Omental fat pad (tissue), 4 donors: ENCODE data around the gene TAF1. TPM values are rescaled to one million over a fixed set of nuclear protein-coding genes. Genes with fewer than 3 reads are reported as not detected.
"Not testable (repeated sequence)": the region's sequence is repeated elsewhere in the genome, so short reads cannot be mapped to it uniquely, and the experiment has no call there.

Source experiments
- ATAC-seq: fragments of 150-250 bp; one replicate; pipeline ENCODE4 v1.9.1; 2016; ENCODE audit warnings: mild to moderate bottlenecking, moderate library complexity; ENCODE audit not compliant: low FRiP score
- DNase-seq: peaks from one replicate; pipeline ENCODE4 v3.0.0-alpha.2; 2019; ENCODE audit warnings: low spot score
- CTCF ChIP-seq, 3 donors: fragments of 450-650 bp; IDR thresholded peaks; one replicate each; pipeline ENCODE4 v1.5.1; 2016 to 2017; ENCODE audit warnings: antibody characterized with exemption in 3 of 3, mild to moderate bottlenecking in 3 of 3, moderate library complexity in 2 of 3
- total RNA-seq, 4 donors: library from RNA; depleted of rRNA; stranded (reverse); fragments of >200 nt; gene quantifications; one replicate each; pipeline ENCODE4 v1.1.0, GENCODE V29; 2016

Gene TAF1
- total RNA-seq, 4 donors from 2014 or later: 26.3 to 74.2 (median 38.2) TPM

DNA sequence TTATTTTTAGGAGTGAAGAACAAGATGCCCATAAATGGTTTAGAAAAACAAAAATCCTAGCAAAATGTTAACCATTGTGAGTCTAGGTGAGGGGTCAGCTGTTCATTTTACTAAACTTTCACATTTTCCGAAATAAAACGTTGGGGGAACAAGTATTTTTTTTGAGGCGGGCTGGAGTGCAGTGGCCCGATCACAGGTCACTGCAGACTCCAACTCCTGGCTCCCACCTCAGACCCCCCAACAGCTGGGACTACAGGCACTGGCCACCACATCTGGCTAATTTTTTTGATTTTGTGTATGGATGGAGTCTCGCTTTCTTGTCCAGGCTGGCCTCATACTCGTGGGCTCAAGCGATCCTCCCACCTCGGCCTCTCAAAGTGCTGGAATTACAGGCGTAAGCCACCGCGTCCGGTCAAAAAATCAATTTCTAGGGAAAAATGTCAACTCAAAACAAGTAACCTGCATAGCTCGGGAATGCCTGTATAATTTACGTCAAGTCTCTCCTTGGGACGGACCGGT is 742 bp upstream of the TAF1 start:
- no peak for DNase-seq
- no peak for ATAC-seq
- TF ChIP-seq CTCF (IDR thresholded peaks at IDR 0.05): no peak

GRCh38 chrX:71366674-71367256 is 608 bp downstream of the TAF1 start:
- no peak for DNase-seq
- peak; percentile 16 for ATAC-seq

GRCh38 chrX:71367396-71367795 is 1.2 kb downstream of the TAF1 start:
- ATAC-seq: no peak
- no peak for DNase-seq
- TF ChIP-seq CTCF (IDR thresholded peaks at IDR 0.05): no peak

More at GRCh38 chrX:71366674-71367256, 608 bp downstream of the TAF1 start:
- no peak for TF ChIP-seq CTCF (IDR thresholded peaks at IDR 0.05)

- ATAC-seq: no peak
Measured at GRCh38 chrX:71372388-71372787, 6.2 kb downstream of the TAF1 start.

DNA sequence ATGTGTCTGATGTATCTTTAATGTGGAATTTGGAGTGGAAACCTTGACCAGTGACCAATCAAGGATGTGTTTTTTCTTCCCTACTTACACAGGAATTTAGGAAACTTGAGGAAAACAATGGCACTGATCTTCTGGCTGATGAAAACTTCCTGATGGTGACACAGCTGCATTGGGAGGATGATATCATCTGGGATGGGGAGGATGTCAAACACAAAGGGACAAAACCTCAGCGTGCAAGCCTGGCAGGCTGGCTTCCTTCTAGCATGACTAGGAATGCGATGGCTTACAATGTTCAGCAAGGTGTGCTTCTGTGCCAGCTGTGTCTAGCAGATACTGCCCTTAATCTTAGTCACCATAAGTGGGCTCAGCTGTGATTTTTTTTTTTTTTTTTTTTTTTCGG is 12.6 kb downstream of the TAF1 start:
- DNase-seq: no peak
- no peak for ATAC-seq
- no peak for TF ChIP-seq CTCF (IDR thresholded peaks at IDR 0.05)

More at GRCh38 chrX:71372388-71372787, 6.2 kb downstream of the TAF1 start:
- DNase-seq: no peak
- no peak for TF ChIP-seq CTCF (IDR thresholded peaks at IDR 0.05)

DNA sequence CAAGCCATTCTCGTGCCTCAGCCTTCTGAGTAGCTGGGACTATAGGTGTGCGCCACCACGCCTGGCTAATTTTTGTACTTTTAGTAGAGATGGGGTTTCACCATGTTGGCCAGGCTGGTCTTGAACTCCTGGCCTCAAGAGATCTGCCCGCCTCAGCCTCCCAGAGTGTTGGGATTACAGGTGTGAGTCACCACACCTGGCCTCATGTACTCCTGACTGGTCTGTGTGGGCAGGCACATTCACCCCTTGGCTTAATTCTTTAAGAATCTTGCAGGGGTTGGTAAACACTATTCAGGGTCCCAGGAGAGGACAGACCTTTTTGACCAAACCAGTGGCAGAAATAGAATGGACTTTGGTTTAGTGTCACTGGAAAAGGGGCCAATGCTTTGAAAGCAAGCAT is 25.6 kb downstream of the TAF1 start:
- ATAC-seq: not testable (repeated sequence)

DNA sequence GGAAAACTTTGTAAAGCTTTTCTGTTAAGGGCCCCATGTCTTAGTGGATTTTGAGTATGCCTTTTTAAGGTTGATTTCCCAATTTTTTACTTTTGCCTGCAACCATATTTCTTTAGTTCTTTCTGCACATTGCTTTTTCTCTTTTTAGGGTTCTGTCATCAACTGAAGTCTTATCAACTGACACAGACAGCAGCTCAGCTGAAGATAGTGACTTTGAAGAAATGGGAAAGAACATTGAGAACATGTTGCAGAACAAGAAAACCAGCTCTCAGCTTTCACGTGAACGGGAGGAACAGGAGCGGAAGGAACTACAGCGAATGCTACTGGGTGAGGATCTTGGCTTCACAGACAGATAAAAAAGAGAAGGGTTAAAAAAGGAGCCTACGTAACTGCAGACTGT is 27.8 kb downstream of the TAF1 start:
- ATAC-seq: no peak
- no peak for TF ChIP-seq CTCF (IDR thresholded peaks at IDR 0.05)
- no peak for DNase-seq

More for the DNA sequence above, 25.6 kb downstream of the TAF1 start:
- not testable (repeated sequence) for DNase-seq
